GM23338 (cell line): ENCODE data around the gene PPFIBP2. TPM values are rescaled to one million over a fixed set of nuclear protein-coding genes. Genes with fewer than 3 reads are reported as not detected.

Experiments
- ATAC-seq: fragments of 200-7000 bp; cut with Tn5 transposase; 3 replicates; pipeline ENCODE4 v1.9.1; 2020
- DNase-seq: peaks from one replicate; pipeline ENCODE4 v3.0.0-alpha.2; 2015; ENCODE audit warnings: low spot score
- H2AFZ ChIP-seq: fragments of 200-600 bp; sonication (generic); 2 replicates; pipeline ENCODE4 v1.8.0; 2016; ENCODE audit warnings: antibody characterized with exemption, mild to moderate bottlenecking, moderate library complexity
- H3F3A ChIP-seq: fragments of 200-600 bp; sonication (generic); replicated peaks from 2 replicates; pipeline ENCODE4 v1.8.0; 2017; ENCODE audit warnings: antibody characterized with exemption, mixed run types, low read depth
- H3K27ac ChIP-seq: fragments of 200-600 bp; sonication (generic); 2 replicates; pipeline ENCODE4 v1.6.1; 2016; ENCODE audit warnings: low read depth
- H3K27me3 ChIP-seq: fragments of 200-600 bp; sonication (generic); 2 replicates; pipeline ENCODE4 v1.8.0; 2016; ENCODE audit warnings: mild to moderate bottlenecking, mixed run types, moderate library complexity; ENCODE audit not compliant: insufficient read depth
- H3K36me3 ChIP-seq: fragments of 200-600 bp; sonication (generic); 2 replicates; pipeline ENCODE4 v1.8.0; 2016; ENCODE audit warnings: mild to moderate bottlenecking; ENCODE audit not compliant: insufficient read depth
- H3K4me1 ChIP-seq: fragments of 200-600 bp; sonication (generic); 2 replicates; pipeline ENCODE4 v1.8.0; 2016; ENCODE audit warnings: mild to moderate bottlenecking, moderate library complexity; ENCODE audit not compliant: insufficient read depth
- H3K4me2 ChIP-seq: fragments of 200-600 bp; sonication (generic); 2 replicates; pipeline ENCODE4 v1.7.1; 2017; ENCODE audit warnings: mixed run types
- H3K4me3 ChIP-seq: fragments of 200-600 bp; sonication (generic); 2 replicates; pipeline ENCODE4 v1.6.1; 2016; ENCODE audit warnings: mixed run types
- H3K79me2 ChIP-seq: fragments of 200-600 bp; sonication (generic); replicated peaks from 2 replicates; pipeline ENCODE4 v1.8.0; 2017; ENCODE audit warnings: mild to moderate bottlenecking; ENCODE audit not compliant: insufficient read depth
- H3K9me2 ChIP-seq: fragments of 200-600 bp; sonication (generic); 2 replicates; pipeline ENCODE4 v1.8.0; 2017; ENCODE audit not compliant: insufficient read depth
- H4K20me1 ChIP-seq: fragments of 200-600 bp; sonication (generic); replicated peaks from 2 replicates; pipeline ENCODE4 v1.8.0; 2017; ENCODE audit warnings: mild to moderate bottlenecking; ENCODE audit not compliant: insufficient read depth
- H3K27ac Mint-ChIP-seq: 2 replicates; pipeline ENCODE4 v1.8.0; 2020; ENCODE audit warnings: inconsistent platforms, mild to moderate bottlenecking, moderate library complexity, mixed read lengths
- H3K27me3 Mint-ChIP-seq: 3 replicates; pipeline ENCODE4 v1.8.0; 2022; ENCODE audit warnings: low read depth, mild to moderate bottlenecking, moderate library complexity, mixed read lengths, inconsistent platforms; ENCODE audit not compliant: insufficient read depth, poor library complexity
- H3K36me3 Mint-ChIP-seq: 3 replicates; pipeline ENCODE4 v1.8.0; 2021; ENCODE audit warnings: low read depth, mild to moderate bottlenecking, inconsistent platforms, moderate library complexity, mixed read lengths
- H3K4me1 Mint-ChIP-seq: 3 replicates; pipeline ENCODE4 v1.8.0; 2020; ENCODE audit warnings: mild to moderate bottlenecking, inconsistent platforms, mixed read lengths
- H3K4me3 Mint-ChIP-seq: 3 replicates; pipeline ENCODE4 v1.8.0; 2021; ENCODE audit warnings: moderate library complexity, mild to moderate bottlenecking, inconsistent platforms, mixed read lengths
- H3K9me3 Mint-ChIP-seq: 3 replicates; pipeline ENCODE4 v1.8.0; 2020; ENCODE audit warnings: moderate library complexity, mild to moderate bottlenecking, inconsistent platforms, mixed read lengths
- CREB1 ChIP-seq: fragments of 250-450 bp; sonication (Bioruptor Pico); IDR thresholded peaks from 2 replicates; pipeline ENCODE4 v1.5.0; 2020; ENCODE audit warnings: low read depth, mild to moderate bottlenecking, moderate library complexity
- ETS1 ChIP-seq: IDR thresholded peaks from 2 replicates; pipeline ENCODE4 v1.6.1; 2016; ENCODE audit warnings: antibody characterized with exemption
- EZH2 ChIP-seq: fragments of 200-600 bp; sonication (generic); IDR thresholded peaks from one replicate; pipeline ENCODE4 v1.8.0; 2017; ENCODE audit warnings: antibody characterized with exemption, mild to moderate bottlenecking, low read depth; ENCODE audit not compliant: unreplicated experiment
- NANOG ChIP-seq: IDR thresholded peaks from 2 replicates; pipeline ENCODE4 v1.6.1; 2016; ENCODE audit warnings: antibody characterized with exemption, borderline replicate concordance
- POLR2AphosphoS5 ChIP-seq: IDR thresholded peaks from 2 replicates; pipeline ENCODE4 v1.6.1; 2016; ENCODE audit warnings: antibody characterized with exemption, low read depth
- REST ChIP-seq: IDR thresholded peaks from one replicate; pipeline ENCODE4 v1.6.1; 2018; ENCODE audit warnings: antibody characterized with exemption; ENCODE audit not compliant: unreplicated experiment
- STAT1 ChIP-seq: IDR thresholded peaks from one replicate; pipeline ENCODE4 v1.6.1; 2016; ENCODE audit warnings: antibody characterized with exemption; ENCODE audit not compliant: unreplicated experiment
- ZNF114 ChIP-seq: fragments of 250-450 bp; sonication (Bioruptor Pico); IDR thresholded peaks from 2 replicates; pipeline ENCODE4 v1.5.0; 2020; ENCODE audit warnings: mild to moderate bottlenecking, moderate library complexity
- polyA plus RNA-seq: library from polyadenylated mRNA; unstranded; fragments of >200 nt; fragmentation: Nextera tagmentation; extraction: Ambion mirVana; gene quantifications from 2 replicates; pipeline ENCODE4 v1.2.1, GENCODE V29; 2016
- total RNA-seq: library from RNA; depleted of rRNA; stranded (reverse); fragments of >200 nt; shearing (Covaris generic); gene quantifications from 2 replicates; pipeline ENCODE4 v1.2.3, GENCODE V29; 2014

PPFIBP2 gene
- total and polyA plus RNA-seq, 2 experiments from 2014 or later, result 7.1 to 14.8 TPM

DNA sequence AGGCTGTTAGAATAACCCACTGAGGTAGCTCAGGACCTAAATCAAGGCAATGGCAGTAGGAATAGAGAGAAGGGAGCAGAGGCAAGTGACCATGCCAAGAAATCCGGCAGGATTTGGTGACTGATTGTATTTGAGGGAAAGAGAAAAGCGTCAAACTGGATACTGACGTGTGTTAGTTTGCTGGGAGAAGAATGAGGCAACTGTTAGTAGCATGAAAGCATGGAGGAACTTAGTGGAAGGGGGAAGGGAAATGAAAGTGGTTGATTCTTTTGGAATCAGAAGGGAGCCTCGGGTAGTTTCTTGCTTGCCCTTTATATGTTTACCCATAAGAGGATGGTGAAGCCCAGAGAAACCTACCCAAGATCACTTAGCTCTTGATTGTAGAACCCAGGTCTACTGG is 8.3 kb downstream of the PPFIBP2 start:
- no peaks in the 10 kb centered on the region for H3K36me3 Mint-ChIP-seq
- no peak for DNase-seq
- ATAC-seq, result no peak
- no peak for TF ChIP-seq CREB1 (CRISPR knock-in tag)
- no peak for TF ChIP-seq NANOG
- no peak for TF ChIP-seq POLR2AphosphoS5
- no peak for TF ChIP-seq ZNF114 (CRISPR knock-in tag)
- Histone ChIP-seq H2AFZ (no peak overlapping the region), H3K79me2 (no peaks in the 10 kb centered on the region), H3F3A (no peaks in the 10 kb centered on the region), H3K4me2 (no peak overlapping the region), H3K4me1 (no peaks in the 10 kb centered on the region), H4K20me1 (no peaks in the 10 kb centered on the region; the same call in 1 of the 2 replicates), H3K27me3 (no peaks in the 10 kb centered on the region), H3K36me3 (no peaks in the 10 kb centered on the region), H3K27ac (no peak overlapping the region), H3K4me3 (no peak overlapping the region), H3K9me2 (peaks cover 12% of the 10 kb centered on the region; the same call in 1 of the 2 replicates)
- no peak overlapping the region for H3K4me3 Mint-ChIP-seq
- peaks cover 5% of the 10 kb centered on the region for H3K27me3 Mint-ChIP-seq
- no peaks in the 10 kb centered on the region for H3K4me1 Mint-ChIP-seq
- no peak overlapping the region for H3K27ac Mint-ChIP-seq
- H3K9me3 Mint-ChIP-seq, result peaks cover 2% of the 10 kb centered on the region; the same call in 2 of the 3 replicates

DNA sequence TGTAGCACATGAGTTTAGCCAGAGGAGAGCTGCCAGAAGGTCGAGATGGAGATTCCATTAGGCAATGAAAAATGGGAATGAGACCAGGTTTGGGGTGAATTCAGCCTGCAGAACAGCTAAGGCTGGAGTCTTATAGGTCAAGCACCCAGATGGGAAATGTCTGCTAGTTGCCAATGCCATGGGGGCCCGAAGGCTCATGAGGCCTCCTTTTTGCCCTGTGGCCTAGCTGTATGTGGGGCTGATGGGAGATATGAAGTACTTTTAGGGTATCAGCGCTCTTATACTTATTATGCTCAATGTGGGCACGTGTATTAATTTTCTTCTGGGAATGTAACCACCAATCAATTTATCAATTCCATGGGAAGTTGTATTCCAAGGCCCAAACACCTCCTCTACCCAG is 8.7 kb downstream of the PPFIBP2 start:
- no peaks in the 10 kb centered on the region for H3K36me3 Mint-ChIP-seq
- Histone ChIP-seq H3K36me3 (no peaks in the 10 kb centered on the region), H2AFZ (no peak overlapping the region), H3K27ac (no peak overlapping the region), H3K4me2 (no peak overlapping the region), H3K9me2 (peaks cover 12% of the 10 kb centered on the region; the same call in 1 of the 2 replicates), H3K79me2 (no peaks in the 10 kb centered on the region), H3F3A (no peaks in the 10 kb centered on the region), H3K4me3 (no peak overlapping the region), H3K27me3 (no peaks in the 10 kb centered on the region), H3K4me1 (no peaks in the 10 kb centered on the region), H4K20me1 (no peaks in the 10 kb centered on the region; the same call in 1 of the 2 replicates)
- DNase-seq (no peak), ATAC-seq (no peak)
- peaks cover 5% of the 10 kb centered on the region for H3K27me3 Mint-ChIP-seq
- peaks cover 3% of the 10 kb centered on the region; the same call in 2 of the 3 replicates for H3K9me3 Mint-ChIP-seq
- no peak overlapping the region for H3K27ac Mint-ChIP-seq
- TF ChIP-seq CREB1 (CRISPR knock-in tag), result no peak
- no peak for TF ChIP-seq ZNF114 (CRISPR knock-in tag)
- TF ChIP-seq POLR2AphosphoS5, result no peak
- no peak for TF ChIP-seq STAT1
- no peak for TF ChIP-seq ETS1
- TF ChIP-seq REST, result no peak
- no peak for TF ChIP-seq EZH2
- no peak for TF ChIP-seq NANOG
- H3K4me3 Mint-ChIP-seq, result no peak overlapping the region
- no peaks in the 10 kb centered on the region; the same call in 2 of the 3 replicates for H3K4me1 Mint-ChIP-seq
